NCI-H2081 treated with DMSO at 0.1 percent for 48 hours (cell line): ENCODE results near the gene SLC37A1.
"Not testable (repeated sequence)": the region's sequence is repeated elsewhere in the genome, so short reads cannot be mapped to it uniquely, and the experiment has no call there.

Experiments
- DNase-seq: peaks from one replicate; lab custom pipeline; 2025; lab: John Stamatoyannopoulos, UW

SLC37A1 gene

GRCh38 chr21:42619166-42619565 is 105.5 kb downstream of the SLC37A1 start:
- no peak for DNase-seq

GRCh38 chr21:42619841-42620240 is 106.2 kb downstream of the SLC37A1 start:
- DNase-seq: no peak

GRCh38 chr21:42621166-42621818 is 107.6 kb downstream of the SLC37A1 start:
- no peak for DNase-seq

GRCh38 chr21:42621819-42622177 is 108.1 kb downstream of the SLC37A1 start:
- DNase-seq: no peak

- DNase-seq: no peak
Measured at GRCh38 chr21:42622284-42622683, 108.6 kb downstream of the SLC37A1 start.

- DNase-seq: no peak
Measured at GRCh38 chr21:42623694-42624093, 110.0 kb downstream of the SLC37A1 start.

- DNase-seq: no peak
Measured at GRCh38 chr21:42624095-42624790, 110.6 kb downstream of the SLC37A1 start.

DNA sequence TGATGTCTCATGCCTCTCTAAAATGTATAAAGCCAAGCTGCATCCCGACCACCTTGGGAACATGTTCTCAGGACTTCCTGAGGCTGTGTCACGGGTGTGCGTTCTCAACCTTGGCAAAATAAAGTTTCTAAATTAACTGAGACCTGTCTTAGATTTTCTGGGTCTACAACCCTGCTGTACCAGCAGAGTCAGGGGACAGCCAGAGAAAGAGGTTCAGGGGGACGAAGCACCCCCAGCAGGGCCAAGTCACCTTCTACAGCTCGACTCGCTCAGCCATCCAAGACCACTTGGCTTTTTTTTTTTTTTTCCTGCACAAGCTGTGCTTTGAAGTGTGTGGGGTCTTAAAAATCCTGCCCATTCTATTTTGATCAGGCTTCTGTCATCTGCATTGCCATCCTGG is 111.3 kb downstream of the SLC37A1 start:
- no peak for DNase-seq

DNA sequence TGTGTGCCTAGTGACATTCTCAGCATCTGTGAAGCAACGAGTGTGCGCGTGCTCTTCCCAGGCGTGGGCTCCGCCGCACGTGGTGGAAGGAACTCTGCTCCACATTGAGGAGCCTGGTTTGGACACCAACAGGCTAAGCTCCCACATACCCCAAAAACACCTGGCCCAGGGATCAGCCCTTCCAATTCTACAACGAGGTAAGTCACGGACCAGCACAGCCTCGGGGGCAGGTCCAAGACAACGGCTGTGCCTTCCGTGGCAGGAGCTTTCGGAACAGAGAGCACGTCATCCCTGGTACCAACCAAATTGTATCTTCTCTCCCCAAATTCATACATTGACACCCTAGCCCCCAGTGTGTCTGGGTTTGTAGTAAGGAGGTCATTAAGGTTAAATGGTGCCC is 112.5 kb downstream of the SLC37A1 start:
- DNase-seq: no peak

DNA sequence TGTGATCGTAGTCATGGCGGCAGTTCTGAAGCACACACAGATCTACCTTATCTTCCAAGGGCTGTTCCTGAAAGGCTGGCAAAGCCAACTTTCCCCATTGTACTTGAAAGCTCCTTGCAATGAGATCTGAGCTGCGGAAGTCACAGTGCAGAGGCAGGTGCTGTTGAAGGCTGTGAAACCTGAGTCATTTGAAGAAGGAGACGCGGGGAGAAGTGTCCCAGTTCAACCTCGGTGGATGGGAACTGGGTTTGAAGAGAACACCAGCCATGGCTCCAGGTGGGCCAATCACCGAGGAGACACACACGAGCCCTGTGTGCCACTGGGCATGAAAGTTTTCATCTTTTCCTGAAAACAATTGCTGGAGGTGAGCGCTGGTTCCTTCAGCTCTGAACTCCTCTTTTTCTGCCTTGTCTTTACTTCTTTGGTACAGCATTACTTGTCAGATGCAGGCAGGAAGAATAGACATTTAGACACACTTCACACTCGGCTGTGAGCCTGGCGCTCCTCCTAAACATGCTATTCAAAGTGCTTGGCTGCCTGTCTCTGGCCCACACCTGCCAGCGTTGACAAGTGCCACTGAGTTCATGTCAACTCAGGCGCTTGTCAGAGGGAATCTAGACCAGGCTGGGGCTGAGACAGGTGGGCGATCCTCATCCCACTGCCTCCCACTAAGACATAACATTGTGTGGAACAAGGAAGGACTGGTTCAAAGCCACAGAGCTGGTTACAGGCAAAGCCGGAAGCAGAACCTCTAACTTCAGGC is 114.1 kb downstream of the SLC37A1 start:
- DNase-seq: no peak

DNA sequence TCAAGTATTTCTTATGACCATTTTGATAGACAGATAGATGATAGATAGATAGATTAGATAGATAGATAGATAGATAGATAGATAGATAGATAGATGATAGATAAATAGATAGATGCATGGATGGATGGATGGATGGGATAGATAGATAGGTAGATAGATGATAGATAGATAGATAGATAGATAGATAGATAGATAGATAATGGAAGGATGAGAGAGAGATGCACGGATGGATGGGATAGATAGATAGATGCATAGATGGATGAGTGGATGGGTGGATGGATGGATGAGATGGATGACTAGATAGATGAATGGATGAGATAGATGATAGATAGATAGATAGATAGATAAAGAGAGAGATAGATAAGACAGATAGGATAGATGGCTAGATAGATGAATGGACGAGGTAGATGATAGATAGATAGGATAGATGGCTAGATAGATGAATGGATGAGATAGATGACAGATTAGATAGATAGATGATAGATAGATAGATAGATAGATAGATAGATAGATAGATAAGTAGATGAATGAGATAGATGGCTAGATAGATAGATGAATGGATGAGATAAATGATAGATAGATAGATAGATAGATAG is 114.9 kb downstream of the SLC37A1 start:
- DNase-seq: not testable (repeated sequence)

GRCh38 chr21:42629933-42630589 is 116.4 kb downstream of the SLC37A1 start:
- DNase-seq: no peak

DNA sequence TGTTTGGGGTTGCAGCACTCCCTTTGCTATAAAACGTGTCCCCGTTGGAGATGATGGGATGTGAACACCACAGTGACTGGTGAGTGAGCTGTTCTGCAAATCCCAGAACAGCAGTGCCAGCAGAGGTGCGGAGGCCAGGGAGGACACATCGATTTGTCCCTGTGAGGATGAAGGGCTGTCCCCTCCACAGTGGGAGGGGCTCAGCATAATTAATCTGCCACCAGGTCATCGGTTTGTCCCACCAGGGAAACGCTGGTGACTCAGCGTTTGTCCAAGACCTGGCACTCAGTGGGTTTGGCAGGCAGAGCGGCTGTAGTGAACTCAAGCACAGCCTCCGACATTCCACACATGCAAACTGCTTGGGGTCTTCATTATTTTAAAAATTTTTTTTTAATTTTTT is 117.0 kb downstream of the SLC37A1 start:
- no peak for DNase-seq
